Measurements from ENCODE around the gene ZC3H12D.
A peak's percentile ranks its signal among the peaks of the same experiment; 100 is the strongest.

Gene ZC3H12D

DNA sequence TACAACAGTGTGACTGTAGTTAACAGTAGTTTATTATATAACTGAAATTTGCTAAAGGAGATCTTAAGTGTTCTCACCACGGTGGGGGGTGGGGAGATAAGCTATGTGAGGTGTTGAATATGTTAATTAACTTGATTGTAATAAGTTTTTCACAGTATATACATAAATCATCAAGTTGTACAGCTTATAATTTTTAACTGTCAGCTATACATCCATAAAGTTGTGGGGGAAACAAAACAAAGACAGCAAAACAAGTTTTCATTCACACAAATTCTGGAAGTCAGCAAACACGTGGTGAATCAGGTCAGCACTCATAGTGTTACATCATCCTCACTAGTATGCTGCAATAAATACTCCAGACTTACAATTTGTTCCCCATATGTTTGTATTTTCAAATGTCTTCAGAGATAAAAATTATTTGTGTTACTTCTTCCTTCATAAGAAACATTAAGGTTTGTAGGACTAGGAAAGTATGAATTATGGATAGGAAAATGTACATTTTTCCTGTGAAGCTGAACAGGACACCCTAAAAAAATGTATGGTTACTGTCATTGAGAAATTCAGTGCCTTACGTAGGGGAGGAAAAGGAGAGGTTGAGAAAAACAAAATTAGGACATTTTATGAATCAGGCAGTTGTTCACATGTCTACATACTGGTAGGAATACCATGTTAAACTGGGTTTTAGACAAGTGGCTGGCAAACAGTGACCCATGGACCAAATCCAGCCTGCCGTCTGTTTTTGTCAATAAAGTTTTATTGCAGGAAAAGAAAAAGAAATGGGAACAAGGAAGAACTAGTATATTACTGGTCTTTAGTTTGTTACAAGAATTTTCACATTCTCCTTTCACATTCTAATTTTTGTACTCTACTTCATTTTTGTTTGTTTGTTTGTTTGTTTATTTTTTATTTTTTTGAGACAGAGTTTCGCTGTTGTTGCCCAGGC, 78.7 kb downstream of the ZC3H12D start:
- no peaks in the 10 kb centered on the region for H3K27me3 ChIP-seq (replicated peaks in 2 of 5; ENCODE audit: control insufficient read depth in 4 of 5, insufficient read depth in 5 of 5, low read length in 4 of 5)
- WGBS (ENCODE audit: insufficient coverage) = 92% methylated on average over 2 of the region's 5 CpGs
- CTCF ChIA-PET = interaction anchor here (1.1 to 1.2 kb wide), 2 partner anchors 10 to 56 kb away, joined by 3 to 4 read pairs; no protein-coding TSS in a partner anchor
- POLR2A ChIA-PET = no interaction called here
- peaks cover 25 to 75% (median 35%) of the 10 kb centered on the region in 4 experiments for H3K36me3 ChIP-seq (ENCODE audit: control insufficient read depth in 4 of 4, insufficient read depth in 4 of 4, low read length in 3 of 4)
- H3K27ac ChIP-seq (ENCODE audit: insufficient read depth in 1 of 2, low read depth in 1 of 2, low read length in 2 of 2, poor library complexity in 1 of 2, severe bottlenecking in 2 of 2) = no peak overlapping the region
- peaks cover 0 to 2% (median 0%) of the 10 kb centered on the region in 5 experiments for H3K9me3 ChIP-seq (ENCODE audit: control extremely low read depth in 1 of 5, control insufficient read depth in 4 of 5, insufficient read depth in 2 of 5, low read depth in 1 of 5, low read length in 4 of 5)
- peak in 2 of 3 donors; percentile 34 to 47 for DNase-seq
- no peak overlapping the region for H3K4me3 ChIP-seq (ENCODE audit: control insufficient read depth in 1 of 7, extremely low read depth in 1 of 7, insufficient read depth in 4 of 7, low read depth in 2 of 7, low read length in 6 of 7)
- no peaks in the 10 kb centered on the region for H3K4me1 ChIP-seq (ENCODE audit: control extremely low read depth in 1 of 4, control insufficient read depth in 4 of 4, insufficient read depth in 4 of 4, low read length in 3 of 4)

DNA sequence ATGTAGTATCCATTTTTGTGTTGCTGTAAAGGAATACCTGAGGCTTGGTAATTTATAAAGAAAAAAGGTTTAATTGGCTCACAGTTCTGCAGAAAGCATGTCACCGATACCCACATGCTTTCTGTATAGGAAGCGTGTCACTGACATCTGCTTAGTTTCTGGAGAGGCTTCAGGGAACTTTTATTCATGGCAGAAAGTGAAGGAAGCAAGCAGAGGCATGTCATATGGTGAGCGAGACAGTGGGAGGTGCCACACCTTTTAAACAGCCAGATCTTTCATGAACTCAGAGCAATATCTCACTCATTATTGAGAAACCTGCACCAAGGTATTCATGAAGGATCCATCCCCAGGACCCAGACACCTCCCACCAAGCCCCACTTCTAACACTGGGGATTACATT, 81.3 kb downstream of the ZC3H12D start:
- WGBS (ENCODE audit: insufficient coverage) = 100% methylated on average over 2 of the region's 3 CpGs
- ChIA-PET POLR2A (interaction anchor here (0.7 kb wide), 1 partner anchor 75 kb away, joined by 3 read pairs; no protein-coding TSS in a partner anchor), CTCF (no interaction called here)
- Histone ChIP-seq H3K4me1 (ENCODE audit: control extremely low read depth in 1 of 4, control insufficient read depth in 4 of 4, insufficient read depth in 4 of 4, low read length in 3 of 4) (no peaks in the 10 kb centered on the region), H3K9me3 (ENCODE audit: control extremely low read depth in 1 of 5, control insufficient read depth in 4 of 5, insufficient read depth in 2 of 5, low read depth in 1 of 5, low read length in 4 of 5) (peaks cover 0 to 4% (median 0%) of the 10 kb centered on the region in 5 experiments), H3K27ac (ENCODE audit: insufficient read depth in 1 of 2, low read depth in 1 of 2, low read length in 2 of 2, poor library complexity in 1 of 2, severe bottlenecking in 2 of 2) (no peak overlapping the region), H3K27me3 (replicated peaks in 2 of 5; ENCODE audit: control insufficient read depth in 4 of 5, insufficient read depth in 5 of 5, low read length in 4 of 5) (no peaks in the 10 kb centered on the region), H3K36me3 (ENCODE audit: control insufficient read depth in 4 of 4, insufficient read depth in 4 of 4, low read length in 3 of 4) (peaks cover 19 to 70% (median 38%) of the 10 kb centered on the region in 4 experiments), H3K4me3 (ENCODE audit: control insufficient read depth in 1 of 7, extremely low read depth in 1 of 7, insufficient read depth in 4 of 7, low read depth in 2 of 7, low read length in 6 of 7) (no peak overlapping the region)
- no peak for DNase-seq

DNA sequence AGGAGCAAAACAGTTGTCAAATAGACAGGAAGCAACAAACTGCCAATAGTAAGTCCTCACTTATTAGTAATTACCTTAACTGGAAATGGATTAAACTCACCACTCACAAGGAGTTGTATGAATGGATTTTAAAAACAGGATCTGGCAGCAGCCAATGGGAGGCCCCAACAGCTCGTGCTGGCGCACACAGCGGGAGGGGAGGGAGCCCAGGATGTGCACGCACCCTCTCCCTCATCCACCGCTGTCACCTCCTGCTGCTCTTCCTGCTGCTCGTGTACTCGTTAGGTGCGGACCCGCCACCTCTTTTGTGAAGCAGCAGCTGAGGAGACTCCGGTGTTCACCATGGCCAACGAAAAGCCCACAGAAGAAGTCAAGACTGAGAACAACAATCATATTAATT, 84.8 kb downstream of the ZC3H12D start, which contains the start of gene SUMO4:
Gene SUMO4, plus strand, starts transcription at position 213 of the 400 bp plus-strand sequence. Its CDS starts 130 bp downstream, at position 343.
- CTCF ChIA-PET = no interaction called here
- Histone ChIP-seq H3K4me1 (ENCODE audit: control extremely low read depth in 1 of 4, control insufficient read depth in 4 of 4, insufficient read depth in 4 of 4, low read length in 3 of 4) (no peaks in the 10 kb centered on the region), H3K4me3 (ENCODE audit: control insufficient read depth in 1 of 7, extremely low read depth in 1 of 7, insufficient read depth in 4 of 7, low read depth in 2 of 7, low read length in 6 of 7) (no peak within 1 kb of the TSS), H3K9me3 (ENCODE audit: control extremely low read depth in 1 of 5, control insufficient read depth in 4 of 5, insufficient read depth in 2 of 5, low read depth in 1 of 5, low read length in 4 of 5) (peaks cover 0 to 4% (median 0%) of the 10 kb centered on the region in 5 experiments), H3K36me3 (ENCODE audit: control insufficient read depth in 4 of 4, insufficient read depth in 4 of 4, low read length in 3 of 4) (peaks cover 23 to 74% (median 42%) of the 10 kb centered on the region in 4 experiments), H3K27ac (ENCODE audit: insufficient read depth in 1 of 2, low read depth in 1 of 2, low read length in 2 of 2, poor library complexity in 1 of 2, severe bottlenecking in 2 of 2) (no peak within 1 kb of the TSS), H3K27me3 (replicated peaks in 2 of 5; ENCODE audit: control insufficient read depth in 4 of 5, insufficient read depth in 5 of 5, low read length in 4 of 5) (no peaks in the 10 kb centered on the region)
- no peak for DNase-seq
- WGBS (ENCODE audit: insufficient coverage) = 95% methylated on average over 8 of the region's 11 CpGs
- POLR2A ChIA-PET = no interaction called here

DNA sequence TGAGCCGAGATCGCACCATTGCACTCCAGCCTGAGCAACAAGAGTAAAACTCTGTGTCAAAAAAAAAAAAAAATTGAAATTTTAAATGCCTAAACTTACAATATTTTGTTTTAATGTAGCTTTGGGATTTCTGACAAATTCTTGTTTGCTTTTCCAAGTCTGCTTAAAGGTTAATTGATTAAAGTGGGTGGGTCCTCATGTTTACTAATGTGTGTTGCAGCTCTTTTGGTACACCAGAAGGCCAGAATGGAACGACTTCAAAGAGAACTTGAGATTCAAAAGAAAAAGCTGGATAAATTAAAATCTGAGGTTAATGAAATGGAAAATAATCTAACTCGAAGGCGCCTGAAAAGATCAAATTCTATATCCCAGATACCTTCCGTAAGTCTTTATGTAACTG, 87.4 kb downstream of the ZC3H12D start:
- peaks cover 0 to 2% (median 0%) of the 10 kb centered on the region in 5 experiments for H3K9me3 ChIP-seq (ENCODE audit: control extremely low read depth in 1 of 5, control insufficient read depth in 4 of 5, insufficient read depth in 2 of 5, low read depth in 1 of 5, low read length in 4 of 5)
- WGBS (ENCODE audit: insufficient coverage) = 100% methylated on average over 1 of the region's 6 CpGs
- peaks cover 27 to 67% (median 36%) of the 10 kb centered on the region in 4 experiments for H3K36me3 ChIP-seq (ENCODE audit: control insufficient read depth in 4 of 4, insufficient read depth in 4 of 4, low read length in 3 of 4)
- ChIA-PET POLR2A (interaction anchor here (0.6 kb wide), 1 partner anchor 278 kb away, joined by 5 read pairs; no protein-coding TSS in a partner anchor), CTCF (interaction anchor here (0.6 to 2.4 kb wide), 3 partner anchors 35 to 368 kb away, joined by 3 to 6 read pairs (median 5); no protein-coding TSS in a partner anchor)
- no peaks in the 10 kb centered on the region for H3K27me3 ChIP-seq (replicated peaks in 2 of 5; ENCODE audit: control insufficient read depth in 4 of 5, insufficient read depth in 5 of 5, low read length in 4 of 5)
- no peak overlapping the region for H3K4me3 ChIP-seq (ENCODE audit: control insufficient read depth in 1 of 7, extremely low read depth in 1 of 7, insufficient read depth in 4 of 7, low read depth in 2 of 7, low read length in 6 of 7)
- DNase-seq = no peak
- no peak overlapping the region for H3K27ac ChIP-seq (ENCODE audit: insufficient read depth in 1 of 2, low read depth in 1 of 2, low read length in 2 of 2, poor library complexity in 1 of 2, severe bottlenecking in 2 of 2)
- H3K4me1 ChIP-seq (ENCODE audit: control extremely low read depth in 1 of 4, control insufficient read depth in 4 of 4, insufficient read depth in 4 of 4, low read length in 3 of 4) = peaks cover 0 to 5% (median 1%) of the 10 kb centered on the region in 4 experiments
